GM21723 (cell line): ENCODE data around the gene PIK3R1.

Experiments used
- ATAC-seq: cut with Tn5 transposase; IDR thresholded peaks from one replicate; pipeline ENCODE4 v1.9.1; 2021; ENCODE audit warnings: mild to moderate bottlenecking, moderate library complexity; ENCODE audit not compliant: unreplicated experiment

PIK3R1 gene

GRCh38 chr5:68267066-68267465 is 51.5 kb downstream of the PIK3R1 start:
- ATAC-seq = no peak

DNA sequence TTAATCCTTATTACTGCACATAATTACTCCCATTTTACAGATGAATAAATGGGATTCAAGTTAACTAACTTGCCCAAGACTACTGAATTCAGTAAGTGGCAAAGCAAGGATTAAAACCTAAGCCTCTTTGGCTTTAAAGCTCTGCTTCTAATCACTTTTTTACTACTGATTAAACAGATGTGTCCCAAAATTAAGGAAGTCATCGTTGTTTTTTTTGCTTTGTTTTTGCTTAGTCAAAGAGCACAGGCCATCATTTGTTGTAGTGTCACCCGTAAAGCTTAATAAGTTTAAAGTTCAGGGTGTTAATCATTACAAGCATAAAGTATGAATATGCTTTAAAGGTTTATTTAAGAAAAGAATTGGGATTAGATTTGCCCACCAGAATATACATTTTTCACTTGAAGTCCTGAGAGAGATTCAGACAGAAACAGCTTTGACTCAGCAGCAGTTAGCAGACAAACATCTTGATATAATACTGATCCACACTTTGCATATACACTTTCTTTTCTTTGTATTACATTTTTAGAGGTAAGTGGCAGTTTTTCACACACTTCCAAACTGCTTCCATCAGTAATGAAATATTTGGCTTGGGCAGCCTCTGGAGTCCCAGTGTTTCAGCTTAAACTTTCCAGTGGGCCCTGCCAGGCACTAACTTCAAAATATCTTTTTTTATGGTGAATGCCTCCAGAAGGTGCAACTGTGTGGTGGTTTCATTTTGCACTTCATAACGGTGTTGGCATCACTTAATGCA is 52.7 kb downstream of the PIK3R1 start:
- ATAC-seq = no peak

DNA sequence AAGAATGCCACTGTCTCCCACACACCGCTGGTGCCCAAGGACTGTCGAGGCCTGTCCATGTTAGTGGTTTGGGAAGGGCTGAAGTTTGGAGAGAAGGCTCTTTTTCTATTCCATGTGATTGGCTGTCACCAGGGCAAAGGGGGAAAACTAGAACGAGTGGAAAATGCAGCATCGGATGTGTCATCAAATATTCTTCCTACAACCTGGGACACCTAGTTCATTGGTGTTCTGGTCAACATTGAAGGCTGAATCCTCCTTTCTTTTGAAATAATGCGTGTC is 53.2 kb downstream of the PIK3R1 start:
- ATAC-seq = no peak

GRCh38 chr5:68269820-68270219 is 54.3 kb downstream of the PIK3R1 start:
- no peak for ATAC-seq

- no peak for ATAC-seq
Measured at GRCh38 chr5:68270399-68270975, 54.9 kb downstream of the PIK3R1 start.

- ATAC-seq = no peak
Measured at GRCh38 chr5:68271124-68271523, 55.6 kb downstream of the PIK3R1 start.

- ATAC-seq = no peak
Measured at GRCh38 chr5:68272289-68272688, 56.7 kb downstream of the PIK3R1 start.

- peak; percentile 62 for ATAC-seq
Measured at GRCh38 chr5:68273717-68274409, 58.3 kb downstream of the PIK3R1 start.

- peak; percentile 63 for ATAC-seq
Measured at GRCh38 chr5:68274847-68275651, 59.5 kb downstream of the PIK3R1 start.

DNA sequence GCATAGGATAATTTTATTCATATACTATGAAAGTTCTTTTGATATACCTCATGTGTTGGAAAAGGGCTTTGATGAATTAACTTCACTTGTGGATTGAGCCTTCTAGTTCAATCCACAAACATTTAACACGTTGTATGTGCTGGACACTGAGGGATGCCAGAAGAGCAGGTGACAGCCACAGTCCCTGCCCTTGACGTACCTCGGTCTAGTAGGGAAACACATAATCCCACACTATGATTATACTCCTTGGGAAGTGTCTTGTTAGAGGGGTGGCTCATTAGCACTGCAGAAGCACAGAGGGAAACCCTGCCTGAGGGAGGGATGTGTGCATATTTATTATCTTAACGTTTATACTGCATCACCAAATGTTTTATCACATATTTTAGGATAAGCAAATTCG is 61.2 kb downstream of the PIK3R1 start:
- no peak for ATAC-seq

DNA sequence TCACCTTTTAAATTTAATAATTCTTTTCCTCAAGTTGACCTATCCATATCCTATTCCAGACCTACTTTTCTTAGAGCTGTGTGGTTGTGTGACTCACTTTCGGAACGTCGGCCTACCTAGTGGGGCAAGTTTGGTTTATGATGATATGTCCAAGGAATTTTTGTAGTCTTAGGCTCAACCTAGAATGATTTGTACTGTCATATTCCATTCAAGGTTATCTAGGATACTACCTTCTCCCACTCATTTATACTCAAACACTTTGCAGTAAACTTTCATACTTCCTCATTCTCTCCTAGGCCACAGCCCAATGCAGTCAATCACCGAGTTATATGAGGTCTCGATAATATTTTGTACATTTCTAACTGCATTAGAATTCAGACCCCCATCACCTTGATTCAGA is 61.9 kb downstream of the PIK3R1 start:
- ATAC-seq = no peak

DNA sequence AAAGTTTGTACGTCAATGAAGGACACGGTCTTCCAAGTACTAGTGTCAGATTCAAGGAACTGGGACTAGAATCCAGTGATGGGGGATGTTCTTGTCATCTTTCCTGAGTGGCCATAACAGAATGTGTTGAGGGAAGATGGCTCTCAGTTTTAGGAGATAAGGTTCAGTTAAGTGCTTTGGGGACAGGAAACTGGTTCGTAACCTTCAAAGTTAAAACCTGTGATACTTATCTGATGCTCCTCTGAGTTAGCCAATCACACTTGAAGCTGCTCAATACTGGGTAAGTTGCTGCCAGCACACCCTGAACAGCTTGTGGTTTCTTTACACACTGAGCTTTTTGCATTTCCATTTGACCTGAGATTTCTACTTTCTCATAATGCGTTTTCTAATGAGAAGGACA is 64.4 kb downstream of the PIK3R1 start:
- no peak for ATAC-seq

- ATAC-seq = no peak
Measured at GRCh38 chr5:68282001-68282400, 66.4 kb downstream of the PIK3R1 start.

GRCh38 chr5:68283766-68284165 is 68.2 kb downstream of the PIK3R1 start:
- ATAC-seq = no peak

DNA sequence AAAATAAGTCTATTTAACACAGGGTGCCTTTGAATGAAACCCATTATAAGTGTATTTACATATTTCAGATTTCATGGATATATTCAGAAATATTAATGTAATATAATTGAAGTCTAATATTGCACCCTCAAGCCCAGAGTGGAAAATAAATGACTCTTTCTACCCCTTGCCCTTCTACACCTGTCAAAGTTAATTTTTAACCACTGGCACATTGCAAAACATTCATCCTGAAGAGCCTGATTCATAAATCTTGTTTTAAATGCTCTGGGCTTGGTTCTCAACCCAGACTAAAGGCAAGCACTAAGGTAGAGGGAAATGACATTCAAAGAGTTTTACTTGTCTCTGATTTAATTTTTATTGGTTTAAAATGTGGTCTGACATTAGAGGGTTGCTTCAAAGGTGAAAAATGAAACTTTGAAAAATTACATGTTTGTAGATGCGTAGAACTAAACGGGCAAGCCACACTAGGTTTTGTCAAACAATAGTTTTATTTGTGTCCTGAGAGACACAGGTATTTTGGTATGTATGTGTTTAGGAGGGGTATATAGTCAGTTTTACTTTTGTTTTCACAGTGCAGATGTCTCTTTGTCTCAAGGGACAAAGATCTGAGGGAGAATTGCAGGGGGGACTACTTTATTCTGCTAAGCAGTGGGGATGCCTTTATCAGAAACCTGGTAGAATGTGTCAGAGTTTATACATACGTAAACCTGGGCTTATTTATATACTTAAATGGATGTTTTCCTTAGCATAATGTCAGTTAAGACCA is 69.7 kb downstream of the PIK3R1 start:
- peak; percentile 39 for ATAC-seq

DNA sequence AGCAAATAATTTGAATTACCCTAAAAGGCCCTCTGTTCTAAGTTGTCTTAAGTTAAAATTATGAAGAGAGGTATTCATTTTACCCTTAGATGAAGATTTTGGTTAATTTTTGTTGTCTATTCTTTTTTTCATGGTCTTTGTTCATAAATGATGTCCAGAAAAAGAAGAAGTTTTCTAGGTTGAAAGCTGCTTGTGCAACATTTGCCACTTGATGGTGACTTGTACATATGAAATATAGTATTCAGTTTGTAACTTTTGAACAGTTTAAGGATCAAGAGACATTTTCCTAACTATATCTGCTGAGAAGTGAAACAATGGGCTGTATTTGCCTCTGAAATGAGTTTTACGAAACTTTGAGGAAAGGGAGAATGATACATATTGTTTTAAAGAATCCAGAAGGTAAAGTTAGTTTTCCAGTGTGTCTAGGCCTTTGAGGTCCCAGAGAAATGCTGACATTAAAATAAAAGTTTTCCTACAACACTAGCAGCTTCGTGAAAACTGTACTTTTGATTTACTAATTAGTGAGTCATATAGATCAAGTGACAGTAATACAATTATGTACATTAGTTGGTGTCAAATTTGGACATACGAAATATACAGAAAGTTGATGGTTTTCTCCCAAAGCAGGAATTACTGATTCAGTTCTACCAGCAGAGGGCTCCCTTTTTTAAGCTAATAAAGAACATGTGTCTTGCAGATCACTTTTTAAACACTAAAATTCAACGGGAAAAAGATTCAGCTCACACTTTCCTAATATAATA is 70.5 kb downstream of the PIK3R1 start:
- ATAC-seq = no peak

- ATAC-seq = no peak
Measured at GRCh38 chr5:68286612-68286912, 71.0 kb downstream of the PIK3R1 start.

GRCh38 chr5:68287631-68287975 is 72.0 kb downstream of the PIK3R1 start:
- no peak for ATAC-seq

GRCh38 chr5:68287976-68288706 is 72.6 kb downstream of the PIK3R1 start:
- peak; percentile 74 for ATAC-seq

DNA sequence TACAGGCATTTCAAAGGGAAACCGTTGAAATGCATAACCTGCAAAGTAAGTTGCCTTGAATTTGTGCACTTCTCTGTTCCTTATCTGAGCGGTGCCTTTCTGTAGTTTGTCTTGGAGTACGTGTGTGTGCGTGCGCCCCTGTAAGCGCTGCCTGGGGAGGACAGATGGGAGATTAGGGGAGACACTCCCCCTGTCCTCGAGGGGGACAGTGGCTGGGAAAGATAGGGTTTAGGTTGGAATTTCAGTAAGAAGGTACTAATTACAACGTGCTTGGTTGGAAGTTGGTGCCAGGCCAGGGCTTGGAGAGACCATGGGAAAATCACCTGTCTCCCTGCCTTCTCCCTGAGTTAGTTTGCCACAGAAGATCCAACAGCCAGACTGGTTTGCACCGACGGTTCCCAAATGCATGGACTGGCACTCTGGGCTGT is 73.2 kb downstream of the PIK3R1 start:
- ATAC-seq = peak; percentile 17
